GM19239 (cell line): ENCODE results near the gene CDC14A.
"Not testable (repeated sequence)": the region's sequence is repeated elsewhere in the genome, so short reads cannot be mapped to it uniquely, and the experiment has no call there.

Source experiments
- DNase-seq: peaks from one replicate; pipeline ENCODE4 v3.0.0; 2011; ENCODE audit warnings: low spot score; ENCODE audit not compliant: insufficient read length
- FAIRE-seq: peaks from 2 replicates; lab custom pipeline; 2011; peaks lifted over from hg19 to GRCh38; lab: Jason Lieb, UNC

CDC14A gene

GRCh38 chr1:100332331-100332730, 20.0 kb upstream of the CDC14A start:
- FAIRE-seq (no peak), DNase-seq (no peak)

DNA sequence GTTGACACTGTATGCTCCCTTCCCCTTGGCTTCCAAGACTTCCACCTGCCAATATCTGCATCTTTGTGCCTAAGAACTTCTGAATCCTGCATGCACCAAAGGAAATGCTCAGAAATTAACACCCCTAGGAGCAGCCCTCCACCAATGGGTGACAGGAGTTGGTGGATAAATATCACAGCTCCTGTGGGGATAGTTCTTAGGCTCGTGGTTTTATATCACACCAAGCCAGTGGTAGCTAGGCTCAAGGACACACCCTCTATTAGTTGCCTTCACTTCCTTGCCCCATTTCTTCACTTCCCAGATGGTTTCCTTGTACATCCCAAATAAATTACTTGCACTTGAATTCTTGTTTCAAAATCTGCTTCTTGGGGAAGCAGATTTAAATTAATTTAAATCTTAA, 16.9 kb upstream of the CDC14A start:
- no peak for FAIRE-seq

GRCh38 chr1:100337878-100338277, 14.4 kb upstream of the CDC14A start:
- not testable (repeated sequence) for DNase-seq, FAIRE-seq

More for the DNA sequence above, 16.9 kb upstream of the CDC14A start:
- DNase-seq: no peak

- DNase-seq, FAIRE-seq: not testable (repeated sequence)
These were observed 12.6 kb upstream of the CDC14A start for GRCh38 chr1:100339735-100340134.

DNA sequence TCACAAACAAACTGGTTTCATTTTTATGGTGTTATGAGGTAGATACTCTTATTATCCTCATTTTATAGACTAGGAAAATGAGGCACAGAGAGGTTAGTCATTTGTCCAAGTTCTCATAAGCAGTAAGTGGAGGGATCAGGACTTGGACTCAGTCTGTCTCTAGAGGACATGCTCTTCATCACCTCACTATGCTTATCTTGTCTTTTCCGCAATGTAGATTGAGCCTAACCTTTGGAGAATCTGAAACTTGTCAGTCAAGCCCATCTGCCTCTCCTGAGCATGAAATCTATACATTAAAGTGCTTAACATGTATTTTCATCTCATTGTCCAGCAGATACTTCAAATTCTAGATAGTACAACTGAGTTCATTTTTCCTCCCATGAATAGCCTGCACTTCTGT, 11.8 kb upstream of the CDC14A start:
- no peak for DNase-seq
- no peak for FAIRE-seq

- FAIRE-seq (no peak), DNase-seq (no peak)
These were observed 10.0 kb upstream of the CDC14A start for GRCh38 chr1:100342348-100342747.

DNA sequence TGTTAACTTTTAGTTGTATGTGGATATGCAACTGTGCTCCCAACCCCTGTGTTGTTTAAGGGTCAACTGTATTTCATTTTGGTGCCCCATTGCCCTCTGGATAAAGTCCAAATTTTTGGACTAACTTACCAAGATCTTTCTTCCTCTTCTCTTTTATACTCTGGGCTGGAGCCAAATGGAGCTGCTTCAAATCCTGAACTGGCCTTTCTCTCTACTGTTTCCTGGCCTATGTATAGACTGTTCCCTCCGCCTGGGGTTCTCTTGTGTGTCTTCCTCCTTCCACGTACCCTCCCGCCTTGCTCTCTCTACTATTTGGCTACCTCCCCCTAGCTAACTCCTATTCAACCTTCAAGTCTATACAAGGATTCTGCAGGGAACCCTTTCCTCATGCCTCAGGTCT, 8.4 kb upstream of the CDC14A start:
- no peak for FAIRE-seq

DNA sequence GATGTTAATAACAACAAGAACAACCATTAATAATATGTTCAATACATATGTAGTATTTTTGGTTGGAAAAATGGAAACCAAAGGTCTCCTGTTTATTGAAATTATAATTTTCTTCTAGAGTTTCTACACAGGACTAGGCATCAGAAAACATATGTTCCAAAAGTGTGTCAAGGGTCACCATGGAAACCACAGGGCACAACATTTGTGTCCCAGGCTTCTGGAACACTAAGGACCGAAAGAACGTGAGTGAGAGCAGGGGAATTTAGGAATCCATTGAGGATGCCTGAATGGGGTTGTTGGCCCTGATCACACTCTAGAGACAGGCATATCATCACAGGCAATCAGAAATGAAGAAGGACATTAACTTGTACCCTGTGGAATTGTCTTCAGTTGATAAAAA, 7.5 kb upstream of the CDC14A start:
- no peak for FAIRE-seq
- no peak for DNase-seq

More for the DNA sequence above, 8.4 kb upstream of the CDC14A start:
- DNase-seq: no peak

- no peak for FAIRE-seq
- no peak for DNase-seq
These were observed 5.9 kb upstream of the CDC14A start for GRCh38 chr1:100346387-100346786.

DNA sequence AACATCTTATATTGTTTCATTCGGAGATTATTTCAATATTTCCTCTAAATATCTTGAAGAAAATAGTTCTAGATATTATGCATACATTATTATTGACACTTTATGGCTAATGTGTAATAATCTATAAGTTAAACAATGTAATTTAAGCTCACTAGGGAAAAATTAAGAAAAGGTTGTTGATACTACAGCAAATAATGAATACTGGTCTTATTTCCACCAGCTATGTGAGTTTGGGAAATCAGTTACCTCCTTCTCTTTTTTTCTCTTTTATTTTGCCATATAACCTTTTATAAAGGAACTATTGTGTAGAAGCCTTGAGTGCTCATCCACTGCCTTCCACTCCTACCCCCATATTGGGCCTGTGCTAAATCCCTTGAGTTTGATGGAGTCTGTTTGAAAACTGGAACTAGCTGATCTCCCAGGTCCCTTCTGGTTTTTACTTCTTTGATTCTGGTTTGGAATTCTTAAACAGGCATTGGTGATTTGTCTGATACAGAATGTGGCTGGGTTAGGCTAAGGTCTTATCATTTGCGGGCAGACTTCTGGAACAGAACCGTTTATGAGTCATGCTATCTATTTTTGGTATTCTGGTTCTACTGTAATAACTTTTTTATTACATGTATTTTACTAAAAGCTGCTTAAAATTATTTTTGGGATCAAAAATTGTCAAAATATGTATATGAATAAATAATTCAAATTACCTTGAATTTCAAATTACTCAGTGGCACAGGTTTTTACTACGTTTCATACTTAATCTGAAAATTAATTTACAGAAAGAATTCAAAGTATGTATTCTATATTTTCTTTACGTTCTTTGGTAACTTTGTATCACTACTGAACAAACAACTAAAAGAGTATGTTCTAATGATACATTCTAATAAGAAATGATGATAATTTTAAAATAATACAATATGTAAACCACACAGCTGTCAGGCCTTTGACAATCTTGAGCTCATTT, 5.0 kb upstream of the CDC14A start:
- no peak for FAIRE-seq
- DNase-seq: no peak

- FAIRE-seq (no peak), DNase-seq (no peak)
These were observed 3.7 kb upstream of the CDC14A start for GRCh38 chr1:100348549-100349144.

GRCh38 chr1:100349246-100349645, 3.1 kb upstream of the CDC14A start:
- FAIRE-seq: no peak
- no peak for DNase-seq

DNA sequence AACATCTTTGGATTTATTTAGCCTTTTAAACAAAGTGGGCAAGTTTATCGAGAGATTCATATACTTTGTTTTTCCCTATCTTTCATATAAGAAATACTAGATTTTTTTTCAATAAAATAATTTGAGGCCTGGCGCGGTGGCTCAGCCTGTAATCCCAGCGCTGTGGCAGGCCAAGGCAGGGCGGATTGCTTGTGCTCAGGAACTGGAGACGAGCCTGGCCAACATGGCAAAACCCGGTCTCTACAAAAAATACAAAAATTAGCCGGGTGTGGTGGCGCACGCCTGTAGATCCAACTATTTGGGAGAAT, 1.6 kb upstream of the CDC14A start:
- FAIRE-seq: no peak

GRCh38 chr1:100351095-100351887, 1.0 kb upstream of the CDC14A start:
- DNase-seq (peak; percentile 52), FAIRE-seq (peak; percentile 95)

More for the DNA sequence above, 1.6 kb upstream of the CDC14A start:
- no peak for DNase-seq

GRCh38 chr1:100353071-100353801, 930 bp downstream of the CDC14A start:
- FAIRE-seq: peak; percentile 78
- no peak for DNase-seq

DNA sequence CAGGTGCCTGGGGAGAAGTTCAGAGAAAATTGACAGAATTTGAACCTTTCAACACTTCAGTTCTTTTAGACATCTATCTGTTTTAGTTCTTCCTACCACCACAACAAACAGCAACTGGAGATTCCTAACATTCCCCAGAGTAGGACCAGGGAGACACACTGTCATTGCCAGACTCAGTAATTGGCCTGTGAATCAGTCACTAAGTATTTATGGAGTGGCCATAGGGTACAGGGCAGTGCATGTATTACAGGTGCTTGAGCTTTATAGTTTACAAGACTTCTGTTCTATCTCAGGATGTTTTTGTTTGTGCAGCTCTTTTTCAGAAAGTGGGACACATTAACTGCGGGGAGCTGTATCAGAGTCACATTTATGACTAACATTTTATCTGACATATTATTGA, 1.7 kb downstream of the CDC14A start:
- peak; percentile 69 for FAIRE-seq
- no peak for DNase-seq

GRCh38 chr1:100354971-100355394, 2.7 kb downstream of the CDC14A start:
- DNase-seq: no peak

GRCh38 chr1:100358210-100358609, 5.9 kb downstream of the CDC14A start:
- peak; percentile 28 for FAIRE-seq
- no peak for DNase-seq

More at GRCh38 chr1:100354971-100355394, 2.7 kb downstream of the CDC14A start:
- FAIRE-seq: no peak

GRCh38 chr1:100359139-100359538, 6.8 kb downstream of the CDC14A start:
- FAIRE-seq (no peak), DNase-seq (no peak)
